Left renal pelvis (tissue), 4 donors: Measurements from ENCODE around the gene SHANK2. TPM values are rescaled to one million over a fixed set of nuclear protein-coding genes. Genes with fewer than 3 reads are reported as not detected.
A peak's percentile ranks its signal among the peaks of the same experiment; 100 is the strongest.

Experiments used
- DNase-seq, 4 donors: peaks; one replicate each; pipeline ENCODE4 v3.0.0-alpha.2; 2013; ENCODE audit warnings: low read depth in 4 of 4, low spot score in 3 of 4
- polyA plus RNA-seq, 4 donors: library from polyadenylated mRNA; unstranded; fragments of 120-200 nt; gene quantifications; one replicate each; pipeline ENCODE4 v1.2.1, GENCODE V29; 2013; ENCODE audit not compliant: insufficient read length in 4 of 4

The SHANK2 gene
- polyA plus RNA-seq, 4 donors: 4.5 to 36.6 (median 27.4) TPM

DNA sequence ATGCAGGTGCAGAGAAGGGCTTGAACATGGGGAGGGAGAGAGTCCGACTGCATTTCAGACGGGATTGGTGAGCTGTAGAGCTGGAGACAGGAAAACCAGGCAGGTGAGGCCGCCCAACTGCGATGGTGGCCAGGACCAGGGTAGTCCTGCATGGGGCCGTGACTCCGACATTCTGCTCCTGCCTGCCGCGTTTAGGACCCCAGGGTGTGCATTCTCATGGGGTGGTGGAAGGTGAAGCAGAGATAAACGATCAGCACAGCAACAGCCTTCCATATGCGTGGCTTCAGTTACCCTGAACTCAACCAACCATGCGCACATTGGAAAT is 29.3 kb downstream of the SHANK2 start:
- DNase-seq: no peak

DNA sequence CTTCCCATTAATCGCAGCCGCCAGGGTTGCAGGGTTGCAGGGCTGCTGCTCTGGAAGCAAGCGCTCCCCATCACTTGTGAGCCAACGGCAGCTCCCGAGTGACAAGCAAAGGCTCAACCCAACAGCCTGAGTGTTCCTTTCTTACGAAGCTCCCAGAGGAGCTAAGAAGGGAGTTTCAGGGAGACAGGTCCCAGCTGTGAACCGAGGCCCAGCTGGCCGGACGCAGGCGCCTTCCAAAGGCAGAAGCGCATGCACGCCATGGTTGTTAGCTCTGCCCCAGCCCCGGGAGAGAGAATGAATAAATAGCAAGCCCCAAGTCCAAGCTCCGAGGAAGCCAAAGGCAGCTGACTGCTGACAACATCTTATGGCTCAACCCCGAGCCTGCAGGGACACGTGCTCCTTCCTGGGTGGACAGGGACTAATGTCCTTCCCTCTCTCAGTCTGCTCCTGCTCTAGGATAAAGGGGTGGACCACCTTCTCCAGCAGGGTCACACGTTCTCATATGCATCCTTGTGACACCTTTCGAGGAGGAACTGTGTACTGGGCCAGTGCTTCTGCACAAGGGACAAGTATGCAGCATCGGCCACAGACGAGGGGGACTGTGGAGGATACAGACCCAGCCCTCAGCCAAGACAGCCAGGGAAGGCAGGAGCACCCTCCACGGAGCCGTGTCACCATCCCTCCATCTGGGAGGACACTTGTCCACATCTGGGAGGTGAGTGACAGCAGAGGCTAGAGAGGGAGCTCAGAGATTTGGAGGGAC is 29.9 kb downstream of the SHANK2 start:
- no peak for DNase-seq

DNA sequence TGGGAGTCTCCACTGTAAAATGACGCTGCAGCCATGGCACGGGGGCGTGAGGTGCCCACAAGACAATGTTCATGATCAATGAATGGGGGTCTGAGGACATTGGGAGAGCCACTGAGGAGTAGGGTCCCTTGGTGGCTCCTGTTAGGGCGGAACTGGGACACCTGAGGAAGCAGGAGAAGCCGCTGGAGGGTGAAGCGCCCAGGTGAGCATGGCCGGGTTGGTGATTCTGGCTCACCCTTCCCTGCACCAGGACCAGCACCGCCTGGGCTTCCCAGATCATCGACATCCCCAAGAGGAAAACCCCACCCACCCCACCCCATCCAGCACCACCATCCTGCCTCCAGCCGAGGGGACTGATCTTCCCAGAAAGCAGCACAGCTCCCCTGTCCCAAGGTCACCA is 30.6 kb downstream of the SHANK2 start:
- no peak for DNase-seq

DNA sequence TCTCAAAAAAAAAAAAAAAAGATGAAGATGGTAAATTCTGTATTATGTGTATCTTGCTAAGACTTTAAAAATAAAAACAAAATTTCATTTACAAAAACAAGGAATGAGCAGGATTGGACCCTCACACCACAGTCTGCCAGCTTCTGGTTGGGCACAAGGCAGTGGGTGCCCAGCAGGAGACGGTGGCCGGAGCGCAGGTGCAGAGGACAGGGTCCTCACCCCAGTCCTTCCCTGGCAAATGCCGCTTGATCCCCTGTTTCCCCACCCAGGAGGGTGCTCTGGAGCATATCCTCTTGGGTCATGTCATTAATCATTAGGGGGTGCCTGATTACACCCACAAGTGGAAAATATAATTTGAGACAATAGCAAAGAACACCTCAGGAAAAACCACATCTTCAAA is 31.2 kb downstream of the SHANK2 start:
- no peak for DNase-seq

DNA sequence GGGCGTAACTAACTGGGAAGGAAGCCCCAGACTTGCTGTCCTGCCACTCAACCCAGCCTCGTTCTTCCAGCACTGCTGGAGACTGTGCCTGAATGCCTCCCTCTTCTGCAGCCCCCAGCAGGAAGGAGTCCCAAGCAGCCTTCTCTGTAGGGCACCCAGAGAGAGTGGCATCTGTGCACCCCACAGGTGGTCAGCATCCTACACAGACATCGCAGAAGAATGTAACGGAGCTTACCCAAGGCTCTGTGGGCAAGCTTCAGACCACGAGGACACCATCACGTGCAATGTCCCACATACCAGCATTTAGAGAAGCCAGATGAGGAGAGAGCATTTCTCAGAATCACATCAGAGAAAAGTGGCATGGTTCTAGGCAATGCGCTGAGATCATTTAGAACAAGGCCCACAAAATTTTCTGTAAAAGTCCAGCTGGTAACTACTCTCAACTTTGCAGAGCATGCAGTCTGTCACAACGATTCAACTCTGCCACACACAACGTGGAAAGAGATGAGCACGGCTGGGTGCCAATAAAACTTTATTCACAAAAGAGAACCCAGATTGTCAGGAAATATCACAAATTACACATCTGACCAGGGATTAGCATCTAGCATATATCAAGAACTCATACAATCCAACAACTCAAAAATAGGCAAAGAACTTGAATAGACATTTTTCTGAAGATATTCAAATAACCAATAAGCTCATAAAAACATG is 33.4 kb downstream of the SHANK2 start:
- DNase-seq: no peak

DNA sequence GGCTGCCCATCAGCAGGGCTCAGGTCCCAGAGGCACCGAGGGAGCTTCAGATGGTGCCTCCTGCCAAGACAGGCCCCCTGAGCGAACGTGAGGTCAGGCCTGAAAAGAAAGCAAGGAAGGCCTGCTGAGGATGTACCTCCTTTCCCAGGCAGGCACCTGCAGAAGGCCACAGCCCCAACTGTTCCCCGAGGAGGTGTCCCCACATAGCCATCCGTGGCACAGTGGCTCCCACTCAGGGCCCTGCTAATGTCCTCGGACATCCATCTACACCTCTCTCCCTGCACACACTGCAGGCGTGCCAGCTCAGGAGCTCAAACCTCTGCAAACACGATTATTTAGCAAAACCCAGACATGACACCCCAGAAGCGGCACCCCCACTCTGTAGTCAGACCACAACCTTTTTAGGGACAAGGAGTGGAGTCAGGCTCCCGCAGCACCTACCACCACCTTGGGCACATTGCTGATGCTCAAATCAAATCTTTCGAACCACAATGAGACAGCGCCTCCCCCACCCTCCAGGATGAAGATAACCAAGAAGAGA is 36.9 kb downstream of the SHANK2 start:
- no peak for DNase-seq

DNA sequence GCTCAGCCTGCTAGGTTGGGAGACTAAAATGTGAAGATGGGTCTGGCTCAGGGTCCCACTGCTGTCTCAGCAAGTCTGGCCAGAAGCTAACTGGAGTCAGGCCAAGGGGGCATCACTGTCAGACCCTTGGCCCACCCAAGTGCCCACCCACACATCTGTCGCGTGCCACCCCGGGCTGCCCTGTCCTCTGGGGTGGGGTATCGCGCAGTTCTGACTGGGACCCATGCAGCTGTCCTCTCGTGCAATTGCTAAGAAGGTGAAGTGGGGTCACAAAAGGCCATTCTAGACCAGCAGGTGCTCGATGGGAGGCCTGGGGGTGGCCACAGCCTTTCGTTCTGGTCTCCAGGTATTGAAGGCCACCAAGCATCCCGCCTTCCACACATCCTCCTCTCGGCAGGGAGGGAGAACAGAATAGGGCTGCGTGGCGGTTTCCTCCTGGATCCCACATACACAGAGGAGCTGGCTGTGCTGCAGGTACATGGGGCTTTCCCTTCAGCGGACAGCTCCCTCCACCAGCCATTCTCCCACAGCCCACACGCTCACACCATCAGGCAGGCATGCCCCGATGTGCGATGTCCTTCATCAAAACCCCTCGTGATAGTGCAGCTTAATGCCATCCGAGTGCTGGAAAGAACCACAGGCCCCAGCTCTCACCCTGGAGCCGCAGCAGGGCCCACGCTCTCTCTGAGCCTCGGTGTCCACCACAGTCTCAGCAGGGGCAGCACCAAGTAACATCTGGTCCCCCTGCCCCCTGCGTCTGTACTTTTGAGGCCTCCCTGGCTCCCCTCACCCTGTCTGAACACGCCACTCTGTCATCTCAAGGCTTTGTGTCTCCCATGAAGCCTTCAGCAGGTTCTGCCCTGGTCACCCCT is 37.6 kb downstream of the SHANK2 start:
- no peak for DNase-seq

DNA sequence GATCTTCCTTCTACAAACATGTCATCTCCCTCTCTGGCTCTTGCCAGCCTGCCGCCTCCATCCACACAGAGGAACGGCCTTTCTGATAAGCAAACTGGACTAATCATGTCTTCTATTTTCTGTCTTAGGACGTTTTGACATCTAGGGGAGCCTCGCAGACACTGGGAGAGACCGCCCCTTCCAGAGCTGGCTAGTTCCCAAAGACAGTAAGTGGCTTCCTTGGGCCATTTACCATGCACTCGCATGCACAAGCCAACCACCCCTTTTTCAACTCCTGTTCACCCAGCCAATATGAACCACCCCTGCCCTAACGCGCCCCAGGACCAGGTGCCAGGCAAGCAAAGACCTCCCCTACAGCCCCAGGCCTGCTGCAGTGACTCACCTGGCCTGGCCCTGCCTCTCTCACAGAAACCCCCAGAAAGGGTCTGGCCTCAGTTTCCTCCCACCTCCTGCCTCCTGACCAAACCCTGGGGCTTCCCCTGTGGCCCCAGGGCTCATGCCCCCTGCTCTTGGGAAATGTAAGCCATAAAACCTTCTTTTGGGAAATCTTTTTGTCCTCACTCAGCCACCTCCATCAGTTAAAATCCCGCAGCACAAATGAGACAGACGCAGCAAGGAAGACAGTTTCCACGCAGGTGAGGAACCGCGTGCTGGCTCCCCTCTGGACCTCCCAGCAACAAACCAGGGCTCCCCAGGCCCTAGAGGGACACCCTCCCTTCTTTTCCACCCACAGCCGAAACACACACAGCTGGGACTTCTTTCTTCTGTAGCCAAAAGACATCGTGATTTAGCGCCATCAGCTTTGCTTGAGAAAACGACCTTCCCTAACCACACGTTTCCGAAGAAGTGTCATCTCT is 38.5 kb downstream of the SHANK2 start:
- no peak for DNase-seq

DNA sequence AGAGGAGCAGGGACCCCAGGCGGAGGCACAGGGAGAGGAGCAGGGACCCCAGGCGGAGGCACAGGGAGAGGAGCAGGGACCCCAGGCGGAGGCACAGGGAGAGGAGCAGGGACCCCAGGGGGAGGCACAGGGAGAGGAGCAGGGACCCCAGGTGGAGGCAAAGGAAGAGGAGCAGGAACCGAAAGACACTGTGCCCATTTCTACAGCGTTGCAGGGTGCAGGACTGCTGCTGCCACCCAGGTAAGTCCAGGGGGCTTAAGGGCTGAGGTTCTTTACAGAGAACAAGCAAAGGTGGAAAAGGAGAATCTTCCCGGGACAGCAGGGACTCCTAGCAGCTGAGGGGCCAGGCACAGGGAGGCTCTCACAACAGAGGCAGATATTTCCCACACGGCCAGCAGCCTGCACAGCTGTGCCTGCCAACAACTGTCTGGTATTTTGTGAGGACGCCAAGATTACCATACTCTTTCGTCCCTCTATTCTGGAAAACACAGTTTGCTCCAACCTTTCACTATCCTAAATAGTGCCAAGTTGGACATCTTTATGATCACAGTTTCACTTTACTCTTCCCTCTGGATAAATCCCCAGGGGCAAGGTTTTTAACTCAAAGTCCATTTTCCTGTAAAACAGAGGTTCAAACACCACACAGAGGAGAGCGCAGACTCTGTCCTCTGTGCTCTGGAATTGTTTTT is 39.4 kb downstream of the SHANK2 start:
- DNase-seq: no peak

DNA sequence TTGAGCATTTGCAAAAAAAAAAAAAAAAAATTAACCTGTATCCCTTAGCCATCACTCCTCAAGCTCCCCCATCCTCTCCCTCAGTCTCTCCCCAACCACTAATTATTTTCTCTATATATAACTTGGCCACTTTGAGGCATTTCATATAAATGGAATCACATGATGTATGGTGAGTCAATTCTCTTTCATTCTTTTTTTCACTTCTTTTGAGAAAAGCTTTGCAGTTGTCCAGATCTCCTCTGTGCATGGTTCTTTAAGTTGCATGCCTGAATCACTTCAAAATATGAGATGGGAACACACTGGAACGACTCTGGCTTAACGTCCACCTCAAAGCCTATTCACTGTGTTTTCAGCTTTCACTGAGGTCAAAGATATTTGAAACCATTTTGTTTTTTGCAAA is 40.7 kb downstream of the SHANK2 start:
- DNase-seq: no peak

DNA sequence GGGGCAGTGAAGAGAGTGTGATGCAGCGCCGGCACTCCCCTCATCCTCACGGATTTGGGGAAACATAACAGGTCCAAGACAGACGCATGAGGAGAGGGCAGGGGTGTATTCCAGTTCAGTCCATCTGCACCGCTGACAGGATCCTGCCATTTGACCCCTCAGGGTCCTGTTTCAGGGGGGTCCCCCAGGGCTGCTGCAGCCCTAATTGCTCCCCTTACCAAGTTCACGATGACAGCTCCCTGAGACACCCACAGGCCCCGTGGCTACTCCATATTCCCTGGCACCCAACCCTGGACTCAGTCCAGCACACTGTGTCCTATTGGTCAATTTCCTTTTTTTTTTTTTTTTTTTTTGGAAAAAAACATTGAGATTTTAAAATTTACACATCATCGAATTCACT is 41.5 kb downstream of the SHANK2 start:
- no peak for DNase-seq

DNA sequence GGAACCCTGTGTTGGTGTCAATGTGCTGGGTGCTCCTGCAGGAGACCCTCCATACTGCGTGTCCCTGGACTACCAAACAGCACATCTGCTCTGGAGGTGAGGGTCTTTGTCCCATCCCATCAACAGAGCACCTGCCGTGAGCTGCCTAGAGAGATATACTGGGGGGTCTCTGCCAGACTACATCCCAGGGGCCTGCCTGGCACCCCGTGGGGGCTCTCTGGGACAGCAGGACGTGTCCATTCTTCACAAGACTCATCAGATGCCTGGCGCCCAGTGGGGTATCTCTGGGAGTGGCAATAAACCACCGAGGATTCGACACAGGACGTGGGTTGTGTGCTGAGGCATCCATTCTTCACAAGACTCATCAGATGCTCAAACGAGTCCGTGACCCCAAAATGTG is 42.7 kb downstream of the SHANK2 start:
- DNase-seq: no peak

DNA sequence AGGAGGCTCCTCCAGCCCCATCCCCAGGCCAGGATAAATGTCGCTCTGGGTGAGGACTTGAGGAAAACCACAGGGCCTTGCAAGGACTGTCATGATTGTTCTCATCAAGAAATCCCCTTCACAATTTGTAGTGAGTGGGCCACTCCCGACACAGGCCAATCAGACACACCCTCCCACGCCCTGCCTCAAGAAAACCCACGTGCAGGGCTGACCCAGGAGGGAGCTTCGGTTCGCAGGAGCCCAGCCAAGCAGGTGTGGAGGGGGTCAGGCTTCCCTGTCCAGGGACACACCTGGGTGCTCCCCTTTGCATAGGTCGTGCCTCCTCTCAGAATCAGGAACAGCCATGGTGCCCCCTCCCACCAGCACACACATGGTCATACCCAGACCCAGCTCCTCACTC is 43.2 kb downstream of the SHANK2 start:
- DNase-seq: no peak

DNA sequence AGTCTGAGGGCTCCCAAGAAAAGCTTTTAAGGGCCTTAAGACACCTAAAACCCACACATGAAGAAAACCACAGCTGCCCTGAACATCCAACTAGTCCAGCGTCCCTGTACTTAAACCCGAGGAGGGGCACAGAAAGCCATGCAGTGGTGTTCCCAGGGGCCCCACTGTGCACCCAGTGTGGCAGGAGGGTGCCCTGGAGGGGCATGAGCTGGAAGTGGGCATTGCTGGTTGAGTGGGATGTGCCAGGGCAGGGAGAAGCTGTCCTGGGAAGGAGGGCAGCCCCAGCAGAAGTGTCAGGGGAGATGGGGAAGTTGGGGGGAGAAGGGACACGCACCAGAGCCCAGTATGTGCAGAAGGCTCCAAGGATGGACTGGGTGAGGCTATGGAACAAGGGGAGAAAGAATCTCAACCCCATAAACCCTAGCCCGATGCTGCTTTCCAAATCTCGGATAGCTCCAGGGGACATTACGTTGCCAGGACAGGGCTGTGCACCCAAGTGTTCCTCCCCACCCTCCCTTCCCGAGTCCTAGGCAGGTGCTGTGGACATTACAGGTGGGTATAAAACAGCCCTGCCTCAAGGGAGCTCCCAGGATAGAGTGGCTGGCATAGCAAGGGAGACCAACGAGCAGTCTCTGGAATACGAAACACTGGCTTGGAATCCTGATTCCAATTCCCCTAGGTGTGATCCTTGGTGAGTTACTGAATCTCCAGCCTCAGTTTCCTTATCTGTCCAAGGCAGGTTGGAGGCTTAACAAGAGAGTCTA is 44.2 kb downstream of the SHANK2 start:
- DNase-seq: no peak

DNA sequence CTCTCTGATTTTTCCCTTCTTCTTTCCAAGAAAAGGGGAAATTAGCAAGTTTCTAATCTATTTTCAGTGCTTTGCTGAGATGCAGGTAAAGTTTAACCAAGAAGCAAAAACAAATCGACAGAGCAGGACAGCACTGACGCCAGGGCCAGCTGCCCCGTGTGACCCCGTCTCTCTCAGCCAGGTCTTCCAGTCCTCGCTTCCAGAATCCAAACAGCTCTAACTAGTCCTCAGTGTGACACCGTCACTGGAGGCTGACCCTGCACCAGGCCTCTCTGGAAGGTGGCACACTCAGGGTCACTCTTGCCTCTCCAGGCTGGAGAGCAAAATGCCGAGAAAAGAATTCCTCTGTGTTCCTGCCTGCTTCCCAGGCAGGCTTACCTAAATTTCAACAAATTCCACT is 44.8 kb downstream of the SHANK2 start:
- DNase-seq: no peak

DNA sequence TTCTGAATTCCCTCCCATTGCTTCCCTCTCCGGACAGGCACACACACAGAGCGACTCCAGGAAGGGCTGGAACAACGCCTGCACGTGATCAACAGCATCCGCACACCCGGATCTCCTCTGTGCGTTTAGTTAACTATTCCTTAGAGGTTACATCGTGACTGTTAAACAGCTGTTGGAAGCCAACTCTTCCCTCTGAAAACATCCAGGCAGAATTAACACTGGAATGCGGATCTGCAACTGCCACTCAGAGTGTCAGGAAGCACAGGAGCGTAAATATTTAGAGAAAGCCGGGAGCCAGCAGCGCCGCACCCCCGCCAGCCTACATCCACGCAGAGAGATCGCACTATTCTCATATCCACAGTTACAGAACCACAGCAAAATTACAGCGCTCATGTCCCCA is 46.2 kb downstream of the SHANK2 start:
- peak in 1 of 4 donors; percentile 30 for DNase-seq

DNA sequence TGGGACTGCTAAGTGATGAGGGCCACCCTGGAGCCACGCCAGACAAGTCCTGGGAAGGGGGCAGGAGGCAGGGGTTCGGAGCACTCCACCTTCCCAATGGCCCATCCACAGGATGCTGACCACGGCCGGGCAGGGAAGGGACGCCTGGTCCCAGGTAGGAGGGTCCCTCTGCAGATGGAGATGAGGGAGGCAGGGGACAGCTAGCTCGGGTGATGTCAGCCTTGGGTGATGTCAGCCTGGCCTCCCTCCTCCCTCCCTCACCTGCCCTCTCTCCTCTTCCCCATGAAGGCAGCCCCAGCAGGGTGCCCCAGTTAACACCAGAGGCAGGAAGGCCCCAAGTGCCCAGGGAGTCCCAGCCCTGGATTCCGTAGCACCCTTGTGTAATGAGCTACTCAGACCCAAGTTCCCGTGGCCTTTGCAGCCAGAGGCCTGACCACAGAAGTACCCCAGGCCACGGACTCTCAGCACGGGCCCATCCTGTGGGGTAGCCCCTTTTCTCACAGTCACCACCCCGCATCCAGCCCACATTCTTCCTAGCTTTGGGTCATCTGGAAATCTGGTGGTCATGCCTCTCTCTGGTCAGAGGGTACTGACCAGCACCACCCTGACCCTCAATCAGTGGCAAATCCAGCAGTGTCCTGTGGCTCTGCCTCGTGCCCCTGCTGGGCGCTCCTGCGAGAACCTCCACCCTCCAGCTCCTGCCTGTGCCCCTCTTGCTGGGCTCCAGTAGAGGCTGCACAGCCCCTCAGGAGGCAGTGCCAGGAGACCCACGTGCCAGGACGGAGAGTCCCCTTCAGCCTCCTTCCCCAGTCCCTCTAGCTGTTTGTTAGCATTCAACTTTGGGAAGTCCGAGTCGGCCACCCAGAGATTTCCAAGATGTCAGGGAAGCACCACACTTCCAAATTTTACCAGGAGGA is 47.4 kb downstream of the SHANK2 start:
- no peak for DNase-seq

DNA sequence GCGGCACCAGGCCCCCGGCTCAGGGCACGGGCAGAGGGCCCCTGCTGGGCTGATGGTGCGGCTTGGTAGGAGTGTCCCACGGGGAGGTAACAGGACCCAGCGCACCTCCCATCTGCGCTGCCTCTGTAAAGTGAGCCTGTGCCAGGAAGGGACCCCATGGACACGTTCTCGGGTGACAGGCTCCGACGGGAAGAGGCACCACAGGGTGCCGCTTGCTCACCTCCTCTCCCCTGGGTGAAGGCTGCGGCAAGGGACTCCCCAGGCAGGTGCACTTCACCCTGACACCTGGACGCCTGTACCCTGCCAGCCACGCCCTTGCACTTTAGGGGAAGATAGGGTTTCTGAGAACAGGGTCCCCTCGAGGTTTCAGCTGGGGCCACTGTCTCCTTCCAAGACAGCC is 48.1 kb downstream of the SHANK2 start:
- no peak for DNase-seq
